HEK293 (cell line): ENCODE results near the gene SRGN.

ENCODE experiments used
- RBAK ChIP-seq: fragments of 450-650 bp; formaldehyde crosslinking; IDR thresholded peaks from 2 replicates; pipeline ENCODE4 v1.5.1; 2016; ENCODE audit warnings: missing biosample characterization, missing genetic modification characterization
- ZEB2 ChIP-seq: fragments of 450-650 bp; formaldehyde crosslinking; IDR thresholded peaks from 2 replicates; pipeline ENCODE4 v1.5.1; 2016; ENCODE audit warnings: missing biosample characterization, missing genetic modification characterization
- ZNF629 ChIP-seq: fragments of 450-650 bp; formaldehyde crosslinking; IDR thresholded peaks from 2 replicates; pipeline ENCODE4 v1.5.1; 2017; ENCODE audit warnings: missing biosample characterization, missing genetic modification characterization
- TF ChIP-seq, protein P1 (sequence below): fragments of 450-650 bp; formaldehyde crosslinking; IDR thresholded peaks from 2 replicates; pipeline ENCODE4 v1.5.1; 2016; ENCODE audit warnings: missing biosample characterization, missing genetic modification characterization
- TF ChIP-seq, protein P2 (sequence below): fragments of 450-650 bp; formaldehyde crosslinking; IDR thresholded peaks from 2 replicates; pipeline ENCODE4 v1.5.1; 2016; ENCODE audit warnings: missing biosample characterization, missing genetic modification characterization

DNA sequence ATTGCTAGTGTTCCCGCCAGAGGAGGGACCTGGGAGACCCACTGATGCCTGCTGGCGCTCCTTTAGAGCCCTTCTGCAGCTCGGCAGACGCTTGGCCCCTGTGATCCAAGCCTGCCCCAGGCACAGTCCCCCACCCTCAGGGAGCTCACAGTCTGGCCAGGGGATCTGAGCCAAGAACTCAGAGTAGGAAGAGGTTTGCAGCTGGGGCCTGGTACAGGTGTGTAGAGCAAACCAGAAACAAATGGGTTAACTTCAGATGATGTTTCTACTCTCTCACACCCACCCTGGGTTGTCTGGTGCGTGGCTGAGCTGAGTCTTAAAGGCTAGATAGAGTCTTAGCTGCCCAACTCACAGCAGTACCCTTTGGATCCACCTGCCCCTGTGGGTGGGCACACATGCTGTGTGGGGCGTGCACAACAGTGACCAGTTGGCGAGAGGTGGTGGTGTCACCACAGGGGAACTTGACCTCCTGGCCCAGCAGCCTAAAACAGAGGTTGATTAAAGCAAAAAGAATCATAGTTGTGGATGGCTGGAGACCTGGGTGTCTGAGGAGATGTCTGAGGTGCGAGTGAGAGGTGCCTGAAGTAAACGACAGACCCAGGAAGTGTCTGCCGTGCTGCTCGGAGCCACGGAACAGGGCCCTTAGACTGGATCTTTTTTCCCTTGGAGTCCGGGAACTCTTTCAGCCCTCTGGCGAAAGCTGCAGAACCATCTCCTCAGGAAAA lies 31.2 kb upstream of the SRGN start:
- TF ChIP-seq, protein P1, sequence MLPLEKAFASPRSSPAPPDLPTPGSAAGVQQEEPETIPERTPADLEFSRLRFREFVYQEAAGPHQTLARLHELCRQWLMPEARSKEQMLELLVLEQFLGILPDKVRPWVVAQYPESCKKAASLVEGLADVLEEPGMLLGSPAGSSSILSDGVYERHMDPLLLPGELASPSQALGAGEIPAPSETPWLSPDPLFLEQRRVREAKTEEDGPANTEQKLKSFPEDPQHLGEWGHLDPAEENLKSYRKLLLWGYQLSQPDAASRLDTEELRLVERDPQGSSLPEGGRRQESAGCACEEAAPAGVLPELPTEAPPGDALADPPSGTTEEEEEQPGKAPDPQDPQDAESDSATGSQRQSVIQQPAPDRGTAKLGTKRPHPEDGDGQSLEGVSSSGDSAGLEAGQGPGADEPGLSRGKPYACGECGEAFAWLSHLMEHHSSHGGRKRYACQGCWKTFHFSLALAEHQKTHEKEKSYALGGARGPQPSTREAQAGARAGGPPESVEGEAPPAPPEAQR (tag by site-specific recombination): no peak
- TF ChIP-seq, protein P2, sequence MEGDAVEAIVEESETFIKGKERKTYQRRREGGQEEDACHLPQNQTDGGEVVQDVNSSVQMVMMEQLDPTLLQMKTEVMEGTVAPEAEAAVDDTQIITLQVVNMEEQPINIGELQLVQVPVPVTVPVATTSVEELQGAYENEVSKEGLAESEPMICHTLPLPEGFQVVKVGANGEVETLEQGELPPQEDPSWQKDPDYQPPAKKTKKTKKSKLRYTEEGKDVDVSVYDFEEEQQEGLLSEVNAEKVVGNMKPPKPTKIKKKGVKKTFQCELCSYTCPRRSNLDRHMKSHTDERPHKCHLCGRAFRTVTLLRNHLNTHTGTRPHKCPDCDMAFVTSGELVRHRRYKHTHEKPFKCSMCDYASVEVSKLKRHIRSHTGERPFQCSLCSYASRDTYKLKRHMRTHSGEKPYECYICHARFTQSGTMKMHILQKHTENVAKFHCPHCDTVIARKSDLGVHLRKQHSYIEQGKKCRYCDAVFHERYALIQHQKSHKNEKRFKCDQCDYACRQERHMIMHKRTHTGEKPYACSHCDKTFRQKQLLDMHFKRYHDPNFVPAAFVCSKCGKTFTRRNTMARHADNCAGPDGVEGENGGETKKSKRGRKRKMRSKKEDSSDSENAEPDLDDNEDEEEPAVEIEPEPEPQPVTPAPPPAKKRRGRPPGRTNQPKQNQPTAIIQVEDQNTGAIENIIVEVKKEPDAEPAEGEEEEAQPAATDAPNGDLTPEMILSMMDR (tag by site-specific recombination): no peak
- TF ChIP-seq ZEB2 (tag by site-specific recombination) (no peak), ZNF629 (tag by site-specific recombination) (no peak), RBAK (no peak)
